Adrenal gland (tissue), 5 donors: ENCODE results near the gene NEURL2.

Source experiments
- CTCF ChIP-seq, 6 experiments: fragments of 450-650 bp in 4 of 6; fragments of 200-600 bp in 2 of 6; sonication (generic) in 1 of 6; IDR thresholded peaks; 1 replicate in 5 of 6; 2 replicates in 1 of 6; pipeline versions ENCODE4 v1.5.1 to v1.8.0; 2016 to 2021; ENCODE audit warnings: antibody characterized with exemption in 6 of 6, mild to moderate bottlenecking in 2 of 6, moderate library complexity in 1 of 6
- POLR2A ChIP-seq, 2 donors: fragments of 450-650 bp; IDR thresholded peaks; one replicate each; pipeline ENCODE4 v1.6.1; 2017; ENCODE audit warnings: antibody characterized with exemption in 2 of 2, mild to moderate bottlenecking in 2 of 2, moderate library complexity in 1 of 2
- donor health status: DM: no; HTN: no; CAD: no.

- TF ChIP-seq CTCF (IDR thresholded peaks at IDR 0.05) (peak in 1 of 6 experiments; percentile 12), POLR2A (IDR thresholded peaks at IDR 0.05) (peak; percentile 81 to 92)
These were observed 20.7 kb upstream of the NEURL2 start, which contains the start of gene PLTP for GRCh38 chr20:45911486-45912343.
